Measurements from ENCODE around the gene TNP2. TPM values are rescaled to one million over a fixed set of nuclear protein-coding genes. Genes with fewer than 3 reads are reported as not detected.

The TNP2 gene
- total and polyA plus RNA-seq, 2 of the 4 experiments (the other 2 are of a cell fraction) = not detected

GRCh38 chr16:11229432-11229831 lies 39.7 kb downstream of the TNP2 start (continued):
- no peak for TF ChIP-seq CTCF (conservative IDR thresholded peaks at IDR 0.05; ENCODE audit: low read depth, low read length)

DNA sequence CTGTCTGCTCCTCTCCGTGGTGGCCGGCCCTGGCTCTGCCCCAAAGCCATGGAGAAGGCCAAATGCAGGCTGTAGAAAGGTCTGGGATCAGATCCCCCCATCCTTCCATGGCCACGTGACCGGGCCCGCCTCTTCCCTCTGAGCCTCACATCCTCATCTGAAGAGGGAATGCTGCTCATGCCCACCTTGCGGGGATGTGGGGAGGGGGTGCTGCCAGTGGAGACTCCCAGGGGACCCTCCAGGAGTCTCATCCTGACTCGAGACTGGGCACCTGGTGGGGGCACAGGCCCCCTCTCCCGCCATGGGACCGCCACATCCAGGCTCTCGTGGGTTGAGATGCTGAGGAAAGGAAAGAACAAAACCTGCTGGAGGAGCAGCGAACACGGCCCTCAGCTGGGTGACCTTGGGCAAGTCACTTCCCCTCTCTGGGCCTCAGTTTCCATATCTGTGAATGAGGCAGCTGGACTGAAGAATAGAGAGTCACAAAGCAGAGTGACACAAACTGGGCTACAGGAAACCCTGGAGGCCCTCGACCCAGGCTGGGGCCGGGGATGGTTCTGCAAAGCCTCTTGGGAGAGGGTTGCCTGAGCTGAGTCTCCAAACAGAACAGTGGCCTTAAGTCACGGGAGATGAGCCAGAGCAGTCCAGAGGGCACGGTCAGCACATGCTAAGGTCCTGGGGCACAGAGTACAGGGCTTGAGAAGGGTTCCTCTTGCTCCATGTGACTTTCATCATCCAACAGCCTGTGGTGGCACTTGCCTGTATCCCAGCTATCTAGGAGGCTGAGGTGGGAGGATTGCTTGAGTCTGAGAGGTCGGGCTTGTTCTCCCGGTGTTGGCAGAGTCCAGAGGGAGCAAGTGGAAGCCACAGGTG lies 43.2 kb downstream of the TNP2 start:
- H3K27ac ChIP-seq (ENCODE audit: insufficient read depth, low read length) = no peak overlapping the region
- H4K8ac ChIP-seq (ENCODE audit: low read depth in 2 of 2, low read length in 2 of 2) = no peak overlapping the region
- H3K56ac ChIP-seq (ENCODE audit: extremely low read depth, insufficient read depth, low read length) = no peak overlapping the region
- H3K9ac ChIP-seq (ENCODE audit: low read depth, low read length) = no peak overlapping the region
- H4K5ac ChIP-seq (ENCODE audit: low read depth, low read length) = 0 out of 2 replicates have a peak overlapping the region, but pooled peaks have one; percentile 4
- H3K9me1 ChIP-seq (ENCODE audit: insufficient read depth, low read length) = no peaks in the 10 kb centered on the region
- H3K27me3 ChIP-seq (ENCODE audit: control insufficient read depth, insufficient read depth, low read length) = no peaks in the 10 kb centered on the region; the same call in 1 of the 2 replicates
- no peak overlapping the region for H3K23ac ChIP-seq (ENCODE audit: low read depth, low read length)
- DNase-seq = no peak
- TF ChIP-seq ELK1 (IDR thresholded peaks at IDR 0.05; ENCODE audit: borderline replicate concordance, low read depth, low read length) = no peak
- TF ChIP-seq BHLHE40 (IDR thresholded peaks at IDR 0.05; ENCODE audit: low read depth, low read length) = no peak
- TF ChIP-seq SMC3 (IDR thresholded peaks at IDR 0.05; ENCODE audit: low read depth, low read length) = no peak
- TF ChIP-seq FOS (IDR thresholded peaks at IDR 0.05; ENCODE audit: low read depth, low read length) = no peak
- TF ChIP-seq MXI1 (IDR thresholded peaks at IDR 0.05; ENCODE audit: borderline replicate concordance, low read depth, low read length) = no peak
- no peak for TF ChIP-seq CHD1 (IDR thresholded peaks at IDR 0.05; ENCODE audit: low read depth, low read length)
- no peak for TF ChIP-seq MAZ (IDR thresholded peaks at IDR 0.05; ENCODE audit: borderline replicate concordance, low read depth, low read length)
- no peak for TF ChIP-seq CEBPB (IDR thresholded peaks at IDR 0.05; ENCODE audit: low read depth, low read length)
- TF ChIP-seq NFE2L2 (IDR thresholded peaks at IDR 0.05; ENCODE audit: low read depth, low read length) = no peak
- TF ChIP-seq RFX5 (IDR thresholded peaks at IDR 0.05; ENCODE audit: low read depth, low read length) = no peak
- in situ Hi-C loops (cut with MboI; ENCODE audit: low sequenced_read_pairs) = no loop called here
- H4K91ac ChIP-seq (ENCODE audit: insufficient read depth, low read depth, low read length) = no peak overlapping the region
- H2BK5ac ChIP-seq (ENCODE audit: low read depth, low read length, poor library complexity, severe bottlenecking) = no peak overlapping the region
- ChIA-PET CTCF (no interaction called here), POLR2A (ENCODE audit: unreplicated experiment) (no interaction called here)
- 100% methylated on average over 2 of the region's 18 CpGs; no CpG with 5 or more reads in 1 of the 2 experiments for WGBS, 2 experiments (ENCODE audit: extremely low coverage in 2 of 2, insufficient read length in 1 of 2)
- H2BK120ac ChIP-seq (ENCODE audit: low read depth, low read length) = no peak overlapping the region
- no peak overlapping the region for H3K4me3 ChIP-seq (ENCODE audit: insufficient read depth, low read depth, low read length)
- no peaks in the 10 kb centered on the region for H3K36me3 ChIP-seq (ENCODE audit: control insufficient read depth, insufficient read depth, low read length)
- H2BK15ac ChIP-seq (ENCODE audit: low read depth, low read length) = no peak overlapping the region
- no peak overlapping the region for H2BK20ac ChIP-seq (ENCODE audit: low read depth, low read length)
- H3K4me1 ChIP-seq (ENCODE audit: control insufficient read depth, insufficient read depth, low read length) = 0 out of 2 replicates have a peak, but pooled peaks cover 2% of the 10 kb centered on the region
- no peaks in the 10 kb centered on the region for H3K9me3 ChIP-seq (ENCODE audit: control insufficient read depth, insufficient read depth, low read length)
- ATAC-seq (ENCODE audit: low read depth) = no peak
- dilution Hi-C loops (cut with HindIII; ENCODE audit: low sequenced_read_pairs, unreplicated experiment) = no loop called here
- intact Hi-C loops (cut with micrococcal nuclease) = no loop called here
- no peaks in the 10 kb centered on the region for H4K20me1 ChIP-seq (ENCODE audit: insufficient read depth, low read length)
- H3K18ac ChIP-seq (ENCODE audit: low read depth, low read length) = no peak overlapping the region; the same call in 1 of the 2 replicates
- no peak overlapping the region; the same call in 1 of the 2 replicates for H3K4ac ChIP-seq (ENCODE audit: low read depth, low read length)
- H2AK9ac ChIP-seq (replicated peaks; ENCODE audit: low read depth, low read length, poor library complexity) = peak overlapping the region; percentile 55
- peak overlapping the region; percentile 39; the same call in 1 of the 2 replicates for H2AK5ac ChIP-seq (ENCODE audit: low read depth, low read length)
- H3K14ac ChIP-seq (replicated peaks; ENCODE audit: low read depth, low read length) = no peak overlapping the region; the same call in 1 of the 2 replicates
- peak overlapping the region; percentile 81 for H2AFZ ChIP-seq (replicated peaks; ENCODE audit: low read length, poor library complexity)
- 0 out of 2 replicates have a peak overlapping the region, but pooled peaks have one; percentile 36 for H3K4me2 ChIP-seq (ENCODE audit: low read depth, low read length)
- H3K79me1 ChIP-seq (ENCODE audit: low read depth in 1 of 2, low read length in 2 of 2) = no peaks in the 10 kb centered on the region
- no TSS peak for BruUV-seq (replicated peaks)
